ENCODE measurements around the gene CXCR4.
"Not testable (repeated sequence)": the region's sequence is repeated elsewhere in the genome, so short reads cannot be mapped to it uniquely, and the experiment has no call there.

Gene CXCR4

GRCh38 chr2:136116151-136116812 is 1.7 kb downstream of the CXCR4 start:
- in situ Hi-C loops (cut with HindIII; ENCODE audit: low sequenced_read_pairs): no loop called here

GRCh38 chr2:136115183-136115761 is 2.7 kb downstream of the CXCR4 start:
- in situ Hi-C loops (cut with HindIII; ENCODE audit: low sequenced_read_pairs): no loop called here

GRCh38 chr2:136114382-136114781 is 3.6 kb downstream of the CXCR4 start:
- in situ Hi-C loops (cut with HindIII; ENCODE audit: low sequenced_read_pairs): no loop called here

DNA sequence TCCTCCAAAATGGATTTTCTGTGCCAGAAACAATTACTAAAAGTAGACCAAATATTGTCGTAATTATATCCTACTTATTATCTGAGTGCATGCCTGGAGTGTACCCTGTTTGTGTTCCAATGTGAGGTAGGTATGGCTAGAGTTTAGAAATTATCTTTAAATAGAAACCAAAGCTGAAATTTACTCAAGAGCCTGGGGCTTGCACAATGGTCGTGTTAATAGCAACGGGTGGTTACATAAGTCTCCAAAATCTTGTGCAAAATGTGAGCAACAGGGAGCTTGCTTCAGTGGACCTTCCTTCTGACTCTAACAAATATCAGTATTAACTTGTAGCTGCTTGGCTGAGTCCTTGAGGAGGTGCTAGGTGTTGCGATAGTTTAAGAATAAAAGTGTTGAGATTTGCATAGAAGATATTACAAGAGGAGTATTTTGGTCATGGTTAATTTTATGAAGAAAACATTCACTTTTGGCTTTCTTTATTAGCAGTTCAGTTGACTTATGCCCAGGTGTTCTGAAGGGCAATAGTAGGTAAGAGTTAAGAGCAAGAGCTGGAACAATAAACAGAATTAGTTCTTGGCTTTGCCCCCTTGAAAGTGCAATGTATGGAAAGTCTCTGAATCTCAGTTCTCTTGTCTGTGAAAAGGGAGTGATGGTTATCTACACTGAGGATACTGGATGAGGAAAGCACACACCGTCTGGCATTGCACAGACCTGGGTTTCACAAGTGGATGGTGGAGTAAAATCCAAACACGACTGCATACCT is 4.6 kb downstream of the CXCR4 start:
- in situ Hi-C loops (cut with HindIII; ENCODE audit: low sequenced_read_pairs): no loop called here

GRCh38 chr2:136112317-136113208 is 5.4 kb downstream of the CXCR4 start:
- in situ Hi-C loops (cut with HindIII; ENCODE audit: low sequenced_read_pairs): no loop called here

DNA sequence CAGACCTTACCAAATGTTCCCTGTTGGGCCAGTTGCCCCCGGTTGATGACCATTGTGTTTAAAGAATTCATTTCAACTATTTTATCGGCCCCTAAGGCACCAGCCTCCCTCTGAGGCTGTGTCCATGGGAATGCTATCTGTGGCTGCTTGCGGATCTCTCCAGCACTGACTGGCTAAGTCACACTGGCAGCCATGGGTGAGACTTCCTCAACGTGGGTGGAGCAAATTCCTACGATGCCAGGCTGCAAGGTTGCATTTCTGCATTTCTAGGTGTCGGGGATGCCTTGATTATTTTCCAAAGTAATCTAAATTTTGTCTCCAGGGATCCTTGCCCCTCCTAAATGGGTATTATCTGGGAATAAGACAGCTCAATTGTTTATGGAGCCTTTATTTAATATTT is 6.2 kb downstream of the CXCR4 start:
- in situ Hi-C loops (cut with HindIII; ENCODE audit: low sequenced_read_pairs): no loop called here

DNA sequence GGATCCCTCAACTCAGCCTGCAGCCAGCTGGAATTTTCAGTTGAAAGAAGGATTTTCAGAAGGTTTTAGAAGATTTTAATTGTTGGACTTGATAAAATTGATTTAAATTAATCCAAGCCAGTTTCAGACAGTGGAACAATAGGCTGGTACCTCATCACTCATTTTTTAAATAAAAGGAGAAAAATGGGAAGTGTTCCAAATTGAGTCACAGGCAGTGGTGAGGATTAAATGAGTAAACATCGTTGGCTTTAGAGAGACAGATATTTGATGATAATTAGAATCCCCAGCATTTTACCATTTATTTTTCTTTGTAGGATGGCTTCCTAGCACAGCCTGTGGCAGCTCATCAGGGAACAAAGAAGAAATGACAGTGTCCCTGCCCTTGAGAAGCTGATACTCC is 7.4 kb downstream of the CXCR4 start:
- in situ Hi-C loops (cut with HindIII; ENCODE audit: low sequenced_read_pairs): no loop called here

GRCh38 chr2:136108463-136108862 is 9.5 kb downstream of the CXCR4 start:
- in situ Hi-C loops (cut with HindIII; ENCODE audit: low sequenced_read_pairs): no loop called here

DNA sequence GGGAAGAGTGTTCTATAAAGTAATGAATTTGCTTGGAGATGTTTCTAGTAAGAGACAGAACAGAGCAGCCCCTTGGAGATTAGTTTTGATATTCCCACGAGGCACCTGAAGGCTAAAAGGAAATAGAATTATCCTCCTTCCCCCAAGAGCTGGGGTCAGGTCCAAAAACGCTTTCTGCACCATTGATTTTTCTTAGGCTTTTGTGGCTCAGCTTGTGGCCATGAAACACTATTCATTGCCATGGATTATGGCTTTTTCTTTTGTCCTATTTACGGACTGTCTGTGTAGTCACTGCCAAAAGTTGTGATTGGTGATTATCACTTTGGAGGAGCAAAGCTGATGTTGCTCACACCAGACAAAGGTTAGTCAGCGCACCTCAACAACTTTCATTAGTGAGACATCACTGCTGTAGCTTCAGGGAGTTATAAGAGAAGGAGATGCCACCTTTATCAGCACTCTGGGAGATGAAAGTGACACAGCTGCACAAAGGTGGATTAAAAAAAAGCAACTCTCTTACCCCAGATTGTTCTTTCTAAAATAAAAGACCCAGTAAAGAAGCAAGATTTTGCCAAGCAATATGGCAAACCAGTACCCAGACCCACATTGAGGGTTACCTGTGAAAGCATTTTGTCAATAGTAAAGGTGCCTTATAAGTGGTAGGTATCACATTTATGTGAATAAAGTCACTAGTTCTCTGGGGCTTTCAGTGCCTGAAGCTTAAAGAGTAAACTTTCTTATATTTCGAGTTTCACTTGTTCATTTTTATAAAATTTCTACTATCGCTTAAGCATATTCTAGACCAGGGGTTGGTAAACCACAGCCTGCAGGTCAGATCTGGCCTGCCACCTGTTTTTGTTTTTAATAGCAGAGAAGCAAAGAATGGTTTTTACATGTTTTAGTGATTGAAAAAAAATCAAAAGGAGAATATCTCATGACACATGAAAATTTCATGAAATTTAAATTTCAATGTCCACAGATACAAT is 10.6 kb downstream of the CXCR4 start:
- in situ Hi-C loops (cut with HindIII; ENCODE audit: low sequenced_read_pairs): no loop called here

DNA sequence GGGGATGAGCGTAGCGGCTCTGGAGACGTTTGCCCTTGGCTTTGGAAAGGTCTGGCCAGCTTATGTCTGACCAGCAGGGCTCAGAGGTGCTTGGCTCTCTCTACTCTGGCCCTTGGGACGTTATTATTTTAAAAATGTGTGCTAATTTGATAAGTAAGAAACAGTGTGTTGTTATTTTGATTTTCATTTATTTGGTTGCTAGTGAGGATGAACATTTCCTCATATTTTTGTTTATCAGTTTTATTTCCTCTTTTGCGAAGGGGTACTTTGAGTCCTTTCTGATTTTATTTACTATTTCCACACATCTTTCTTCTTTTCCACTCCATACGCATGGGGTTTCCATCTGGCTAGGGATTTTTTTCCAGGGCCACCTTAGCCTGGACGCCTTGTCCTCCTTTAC is 11.4 kb downstream of the CXCR4 start:
- in situ Hi-C loops (cut with HindIII; ENCODE audit: low sequenced_read_pairs): no loop called here

GRCh38 chr2:136104977-136105376 is 13.0 kb downstream of the CXCR4 start:
- in situ Hi-C loops (cut with HindIII; ENCODE audit: low sequenced_read_pairs): no loop called here

- in situ Hi-C loops (cut with HindIII; ENCODE audit: low sequenced_read_pairs): no loop called here
Measured at GRCh38 chr2:136101042-136101441, 16.9 kb downstream of the CXCR4 start.

- in situ Hi-C loops (cut with HindIII; ENCODE audit: low sequenced_read_pairs): no loop called here
Measured at GRCh38 chr2:136098441-136098840, 19.5 kb downstream of the CXCR4 start.

DNA sequence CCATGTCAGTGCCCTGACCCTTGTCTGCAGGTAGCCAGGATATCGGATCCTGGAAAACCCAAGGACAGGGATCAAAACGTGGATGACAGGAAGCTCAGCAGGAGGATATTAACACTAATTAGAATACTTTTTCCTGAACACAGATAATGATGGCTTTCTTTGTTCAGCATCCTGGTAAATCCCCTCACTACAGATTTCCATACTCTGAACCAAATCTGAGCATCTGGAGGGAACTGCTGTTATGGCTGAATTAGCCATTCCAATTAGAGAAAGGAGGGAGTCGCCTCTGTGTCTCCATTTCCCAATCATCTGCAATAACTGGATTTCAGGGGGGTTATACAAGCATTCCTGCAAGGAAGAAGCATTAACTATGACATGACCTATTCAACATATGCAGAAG is 24.4 kb downstream of the CXCR4 start:
- in situ Hi-C loops (cut with HindIII; ENCODE audit: low sequenced_read_pairs): no loop called here

DNA sequence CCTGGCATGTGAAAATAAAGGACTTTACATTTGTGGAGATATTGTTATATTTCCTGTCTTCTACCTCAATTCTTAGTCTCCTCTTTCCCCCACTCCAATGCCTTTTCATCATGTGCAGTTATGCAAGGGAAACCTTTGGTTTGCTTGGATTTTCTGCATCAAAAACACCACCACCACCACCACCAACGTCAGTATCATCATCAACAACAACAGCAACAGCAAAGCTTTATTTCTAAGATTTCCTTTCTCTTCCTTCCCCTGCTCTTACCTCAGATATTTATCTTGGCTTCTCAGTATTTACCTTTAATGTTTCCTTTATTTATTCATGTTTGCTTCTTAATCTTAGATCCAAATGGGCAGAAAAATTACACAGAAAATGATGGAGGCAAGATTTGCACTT is 26.1 kb downstream of the CXCR4 start:
- in situ Hi-C loops (cut with HindIII; ENCODE audit: low sequenced_read_pairs): no loop called here

GRCh38 chr2:136087901-136088460 is 30.0 kb downstream of the CXCR4 start:
- in situ Hi-C loops (cut with HindIII; ENCODE audit: low sequenced_read_pairs): not testable (repeated sequence)

GRCh38 chr2:136086253-136087016 is 31.5 kb downstream of the CXCR4 start:
- in situ Hi-C loops (cut with HindIII; ENCODE audit: low sequenced_read_pairs): no loop called here

- in situ Hi-C loops (cut with HindIII; ENCODE audit: low sequenced_read_pairs): no loop called here
Measured at GRCh38 chr2:136085453-136086209, 32.3 kb downstream of the CXCR4 start.
